Midbrain (tissue), 1 donor: Measurements from ENCODE around the gene FXYD6.

Source experiments
- DNase-seq: peaks from one replicate; lab custom pipeline; 2025; lab: John Stamatoyannopoulos, UW

The FXYD6 gene

DNA sequence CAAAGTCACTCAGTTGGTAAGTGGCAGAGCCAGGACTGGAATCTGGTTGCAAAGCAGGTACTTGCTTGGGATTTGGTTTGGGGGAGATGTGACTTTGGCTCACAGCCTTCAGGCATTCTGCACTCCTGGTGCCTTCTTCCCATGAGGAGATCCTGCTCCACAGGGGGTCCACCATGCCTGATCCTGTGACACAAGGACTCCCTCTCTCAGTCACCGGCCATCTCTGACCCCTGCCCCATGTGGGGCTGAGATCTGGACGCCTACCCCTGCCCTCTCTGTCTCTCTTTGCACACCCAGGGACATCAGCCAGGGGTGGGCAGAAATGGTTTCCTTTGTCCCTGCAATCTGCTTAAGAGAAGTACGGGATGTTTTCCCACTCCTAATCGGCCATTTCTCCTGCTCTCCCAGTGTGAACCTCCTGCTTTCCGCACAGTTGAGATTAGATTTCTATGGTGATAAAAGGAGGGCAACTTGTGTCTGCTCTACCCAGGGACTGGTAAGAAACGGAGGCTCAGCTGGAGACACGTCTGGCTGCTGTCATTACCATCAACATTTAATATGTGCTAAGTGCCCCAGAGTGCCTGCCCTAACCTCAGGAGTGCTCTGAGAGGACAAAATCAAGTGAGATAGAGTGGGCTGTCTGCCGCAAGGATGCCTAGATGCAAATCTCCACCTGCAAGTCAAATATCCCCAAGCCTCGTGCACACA, 11.1 kb upstream of the FXYD6 start:
- DNase-seq: no peak

DNA sequence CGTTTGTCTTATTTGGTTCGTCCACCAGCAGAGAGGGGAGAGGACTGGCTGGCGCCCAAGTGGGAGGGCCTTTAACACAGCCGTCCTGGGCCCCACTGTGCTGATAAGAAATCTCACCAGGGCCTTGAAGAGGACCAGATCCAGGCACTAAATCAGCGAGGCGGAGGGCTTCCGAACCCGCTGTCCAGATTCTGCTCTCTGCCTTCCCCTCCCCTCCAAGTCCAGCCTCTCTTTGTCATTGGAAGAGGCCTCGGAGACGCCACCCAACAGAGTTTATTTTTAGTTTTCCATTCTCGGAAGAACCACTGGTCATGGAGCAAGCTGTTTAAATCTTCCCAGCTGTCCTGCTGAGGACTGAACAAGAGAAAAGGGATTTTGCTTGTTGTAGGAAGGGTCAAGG, 9.3 kb upstream of the FXYD6 start:
- DNase-seq: no peak

DNA sequence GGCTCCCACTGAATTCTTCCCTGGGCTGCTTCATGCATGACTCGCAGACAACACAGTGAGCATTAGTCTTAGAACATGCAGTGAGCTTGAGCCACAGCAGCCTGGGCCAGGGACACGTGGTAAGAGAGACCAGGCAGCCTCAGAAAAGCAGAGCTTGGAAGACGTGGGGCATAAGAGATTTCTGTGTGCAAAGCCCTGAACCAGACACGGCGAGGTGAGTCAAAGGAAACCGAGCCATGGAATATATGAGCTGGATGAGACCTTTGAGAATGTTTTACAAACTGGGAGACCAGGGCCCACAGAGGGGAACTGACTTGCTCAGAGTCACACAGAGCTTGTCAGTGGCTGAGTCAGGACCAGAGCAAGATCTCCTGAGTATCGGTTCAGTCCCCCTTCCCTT, 8.5 kb upstream of the FXYD6 start:
- DNase-seq: no peak

DNA sequence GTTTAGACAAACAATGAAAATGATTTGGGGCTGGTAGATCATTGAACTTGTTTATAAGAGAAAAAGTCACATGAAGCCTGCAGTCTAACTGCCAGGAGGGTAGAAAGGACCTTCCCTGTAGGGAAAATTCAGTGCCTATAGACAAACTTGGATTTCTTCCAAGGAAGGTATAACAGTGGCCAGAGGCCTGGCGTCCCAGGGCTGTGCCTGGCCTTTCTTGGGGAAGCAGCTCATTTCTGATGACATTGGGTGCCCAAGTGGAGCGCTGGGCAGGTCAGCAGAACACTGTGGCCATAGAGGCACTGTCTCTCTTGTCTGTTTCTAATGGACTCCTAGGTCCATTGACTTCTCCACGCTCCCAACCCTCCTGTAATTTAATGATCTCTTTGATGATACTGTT, 6.6 kb upstream of the FXYD6 start:
- no peak for DNase-seq

DNA sequence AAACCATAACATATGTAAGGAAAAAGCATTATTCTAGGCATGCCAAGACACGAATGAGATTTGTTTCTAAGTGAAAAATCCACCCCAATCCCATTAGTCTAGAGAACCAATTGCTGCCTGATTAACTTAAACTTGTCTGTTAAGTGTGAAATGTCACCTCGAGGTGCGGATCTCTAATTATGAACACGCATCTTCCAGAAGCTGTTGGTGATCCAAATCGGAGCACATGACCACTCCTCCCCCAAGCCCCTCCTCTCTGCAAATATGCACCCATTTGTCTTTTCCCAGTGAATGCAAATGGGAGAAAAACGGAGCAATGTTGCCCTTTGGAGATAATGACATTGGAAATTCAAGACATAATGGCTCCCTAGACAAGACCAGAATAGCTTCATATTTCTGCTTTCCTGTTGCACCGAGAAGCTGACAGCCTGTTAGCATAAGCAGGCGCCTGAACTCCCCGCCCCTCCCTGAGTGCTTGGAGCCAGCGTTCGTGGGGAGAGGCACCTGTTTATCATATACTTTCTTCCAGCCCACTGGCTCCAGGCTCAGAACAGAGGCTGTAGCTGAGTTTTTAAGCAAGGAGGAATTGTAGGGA, 6.0 kb upstream of the FXYD6 start:
- no peak for DNase-seq

DNA sequence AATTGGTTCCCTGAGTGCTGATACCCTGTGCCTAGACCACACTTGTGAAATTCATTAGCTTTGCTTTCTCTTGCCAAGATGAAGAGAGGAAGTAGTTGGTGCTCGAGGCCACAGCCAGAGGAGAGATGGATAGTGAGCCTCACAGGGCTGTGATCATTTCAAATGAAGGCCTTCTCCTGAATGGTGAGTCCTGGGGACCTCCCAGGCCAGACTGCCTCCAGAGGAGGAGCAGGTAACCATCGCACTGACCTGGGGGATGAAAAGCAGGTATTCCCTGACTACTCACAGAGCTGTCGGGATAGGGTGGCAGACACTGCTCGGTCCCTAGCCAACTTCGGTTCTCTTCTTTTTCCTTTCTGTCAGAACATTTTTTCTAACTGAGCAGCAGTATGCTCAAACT, 4.8 kb upstream of the FXYD6 start:
- DNase-seq: no peak

DNA sequence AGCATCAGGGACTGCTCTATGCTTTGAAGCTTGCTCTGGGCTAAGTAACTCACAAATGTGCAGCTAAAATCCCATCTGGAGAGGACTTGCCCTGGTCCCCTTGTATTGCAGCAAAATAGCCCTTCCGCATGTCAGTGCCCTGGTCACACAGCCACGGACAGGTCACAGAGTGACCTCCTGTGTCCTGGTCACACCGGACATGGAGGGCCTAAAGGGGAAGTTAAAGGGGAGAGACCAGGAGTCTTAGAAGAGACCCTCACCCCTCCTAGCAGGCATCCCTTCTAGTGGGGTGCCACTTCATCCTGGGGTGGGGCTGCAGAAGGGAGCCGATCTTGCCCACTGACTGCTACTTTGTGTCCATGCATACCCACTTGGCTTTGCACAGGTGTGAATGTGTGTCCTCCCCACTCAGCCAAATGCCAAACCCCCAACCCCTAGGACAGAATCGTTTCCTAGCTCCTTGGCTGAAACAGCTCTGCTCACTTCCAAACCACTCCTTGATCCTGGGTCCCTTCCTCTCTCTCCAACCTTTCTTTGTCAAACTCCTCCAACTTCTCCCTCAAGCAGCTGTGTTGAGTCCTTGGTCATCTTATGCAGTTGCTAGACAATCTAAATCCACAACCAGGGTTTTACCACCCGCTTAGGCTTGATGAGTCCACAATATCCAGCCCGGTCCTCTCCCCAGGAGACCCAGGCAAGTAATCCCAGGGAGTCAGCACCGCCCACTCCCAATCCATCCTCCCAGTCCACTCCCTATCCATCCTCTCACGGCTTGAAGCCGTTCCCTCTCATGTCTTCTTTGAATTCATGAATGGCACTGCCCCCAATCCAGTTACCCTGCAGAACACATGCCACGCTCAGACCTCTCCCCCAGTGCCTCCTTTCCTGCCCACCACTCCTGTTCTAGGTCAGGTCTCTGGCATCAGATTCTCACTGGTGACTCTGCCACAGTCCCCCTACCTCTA, 3.3 kb upstream of the FXYD6 start:
- DNase-seq: no peak

DNA sequence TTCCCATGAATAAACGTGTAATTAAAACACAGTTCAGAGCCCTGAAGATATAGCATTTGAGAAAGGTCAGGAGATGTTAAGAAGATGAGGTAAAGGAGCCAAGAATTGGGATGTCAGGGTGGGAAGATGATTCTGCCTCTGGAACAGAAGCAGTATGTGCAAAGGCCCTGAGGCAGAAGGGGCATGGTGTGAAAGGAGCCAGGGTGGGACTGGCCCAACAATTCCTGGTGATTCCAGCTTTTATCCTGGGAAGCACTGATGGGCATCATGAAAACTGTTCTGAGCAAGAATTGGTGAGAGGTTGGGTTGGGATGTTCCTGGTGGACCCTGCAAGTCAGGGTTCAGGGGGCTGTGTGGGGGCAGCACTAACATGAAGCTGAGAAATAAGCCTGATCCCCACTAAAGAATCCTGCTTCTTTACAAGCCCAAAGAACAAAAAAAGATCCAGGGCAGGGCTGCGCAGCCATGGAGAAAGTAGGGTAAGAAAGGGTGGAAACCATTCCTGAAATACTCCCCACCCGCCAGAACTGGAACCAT, 2.5 kb upstream of the FXYD6 start:
- no peak for DNase-seq

DNA sequence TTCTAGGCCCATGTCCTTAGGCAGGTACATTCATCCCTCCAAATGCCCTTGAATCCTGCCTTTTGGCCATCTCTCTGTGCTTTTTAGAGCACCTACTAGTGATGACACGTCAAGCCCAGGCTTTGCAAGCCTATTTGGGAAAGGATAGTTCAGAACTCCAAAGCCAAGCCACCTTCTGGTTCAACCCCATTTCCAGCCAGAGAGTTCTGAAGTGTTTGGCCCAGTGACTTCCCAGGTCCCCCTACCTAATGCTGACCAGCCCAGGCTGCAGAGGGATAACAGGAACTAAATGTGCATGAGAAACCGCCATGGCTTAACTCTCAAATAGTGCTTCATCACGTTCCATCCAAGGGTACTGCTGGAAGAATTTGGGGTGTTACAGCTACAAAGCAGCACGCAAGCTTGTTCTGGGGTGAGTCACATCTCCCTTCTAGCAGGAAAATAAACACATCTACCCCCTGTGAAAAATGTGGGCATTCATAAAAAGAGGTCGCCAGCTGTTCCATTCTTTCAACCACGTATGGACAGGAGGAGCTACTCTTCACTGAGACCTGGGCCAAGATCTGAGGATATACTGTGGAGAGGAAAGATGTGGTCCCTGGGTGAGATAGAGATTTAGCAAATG, 2.0 kb upstream of the FXYD6 start:
- no peak for DNase-seq

DNA sequence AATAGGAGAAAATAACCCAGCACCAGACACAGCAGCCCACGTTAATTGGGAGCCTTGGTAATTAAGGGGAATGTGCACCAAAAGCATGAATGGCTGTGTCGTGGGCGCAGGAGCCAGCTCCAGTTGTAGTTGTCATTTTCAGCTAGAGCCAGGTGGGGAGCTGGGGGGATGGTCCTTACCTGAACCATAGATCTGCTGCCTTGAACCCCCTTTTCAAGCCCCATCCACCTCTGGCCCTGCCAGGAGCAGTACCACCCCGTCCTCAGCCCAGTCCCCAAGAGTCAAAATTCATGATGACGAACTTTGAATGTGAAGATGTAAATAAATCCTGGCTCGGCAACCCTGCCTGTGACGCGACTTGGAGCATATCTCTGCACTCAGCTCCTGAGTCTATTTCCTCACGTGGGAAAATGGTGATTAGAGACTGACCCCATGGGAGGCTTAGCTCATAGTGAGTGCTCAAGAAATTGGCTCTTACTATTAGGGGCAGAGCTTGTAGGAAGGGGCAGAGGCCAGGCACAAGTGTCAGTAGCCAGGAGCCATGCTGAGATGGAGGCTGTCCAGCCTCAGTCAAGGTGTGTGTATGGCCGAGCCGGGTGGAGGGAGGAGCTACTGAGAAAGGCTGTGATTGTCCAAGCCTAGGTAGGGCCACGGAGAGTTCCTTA, 794 bp upstream of the FXYD6 start:
- DNase-seq: no peak

DNA sequence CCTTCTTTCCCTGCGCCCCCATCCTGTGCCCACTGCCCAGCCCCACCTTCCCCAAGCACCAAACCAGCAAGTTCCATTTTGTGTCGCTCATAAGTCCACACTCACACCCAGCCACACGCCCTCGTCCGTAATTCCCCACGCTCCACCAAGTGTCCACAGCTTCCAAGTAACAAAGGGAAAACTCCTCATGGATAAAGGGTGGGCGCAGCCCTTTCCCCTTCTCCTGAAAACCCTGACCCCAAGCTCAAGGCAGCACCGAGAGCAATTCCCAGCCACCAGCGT, 458 bp downstream of the FXYD6 start:
- no peak for DNase-seq

DNA sequence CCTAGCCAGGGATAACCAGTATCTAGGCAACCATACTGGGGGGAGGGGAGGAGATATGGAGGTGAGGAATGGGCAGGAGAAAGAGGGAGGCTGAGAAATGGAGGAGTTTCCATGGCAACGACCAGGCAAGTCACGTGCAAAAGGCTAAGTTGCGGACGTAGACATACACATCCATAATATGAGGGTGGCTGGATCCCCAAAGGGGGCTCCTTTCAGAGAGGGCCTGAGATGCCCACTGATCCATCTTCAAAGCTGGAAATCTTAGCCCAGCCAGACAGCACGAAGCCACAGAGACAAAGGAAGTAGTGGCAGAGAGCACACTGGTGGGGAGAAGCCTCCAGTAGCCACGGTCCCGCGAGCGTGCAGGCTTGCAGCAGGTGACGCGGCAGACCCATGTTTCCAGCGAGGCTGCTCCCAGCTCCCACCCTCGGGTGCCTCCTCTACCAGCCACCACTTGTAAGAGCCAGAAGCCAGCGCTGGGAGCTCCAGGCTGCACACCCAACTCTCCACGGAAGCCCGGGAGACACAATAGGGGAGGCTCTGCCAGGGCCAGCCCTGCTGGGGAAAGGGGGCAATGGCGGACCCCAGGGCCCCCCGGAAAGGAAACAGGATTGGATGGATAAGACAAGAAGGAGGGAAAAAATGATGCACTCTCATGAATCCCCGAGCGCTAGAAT, 938 bp downstream of the FXYD6 start:
- DNase-seq: no peak

DNA sequence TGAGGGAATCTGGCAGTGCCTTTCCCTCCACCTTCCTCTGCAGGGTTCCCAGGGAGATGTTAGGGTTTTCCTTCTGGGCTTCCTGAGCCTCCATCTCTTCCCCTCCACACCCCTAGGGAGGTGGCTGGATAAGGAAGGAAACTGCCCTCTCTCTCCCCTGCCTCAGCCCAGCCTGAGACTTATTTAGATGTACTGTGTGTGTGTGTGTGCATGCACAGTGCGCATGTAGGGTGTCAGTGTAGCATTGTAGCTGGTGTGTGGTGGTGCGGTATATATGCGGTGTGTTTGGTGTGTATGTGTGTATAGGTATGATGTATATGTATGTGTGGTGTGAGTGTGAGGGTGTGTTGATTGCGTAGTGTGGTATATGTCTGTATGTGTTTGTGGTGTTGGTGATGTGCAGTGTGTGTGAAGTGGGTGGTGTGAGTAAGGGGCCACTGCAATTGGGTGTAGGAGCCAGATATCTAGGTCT, 1.5 kb downstream of the FXYD6 start:
- DNase-seq: no peak

DNA sequence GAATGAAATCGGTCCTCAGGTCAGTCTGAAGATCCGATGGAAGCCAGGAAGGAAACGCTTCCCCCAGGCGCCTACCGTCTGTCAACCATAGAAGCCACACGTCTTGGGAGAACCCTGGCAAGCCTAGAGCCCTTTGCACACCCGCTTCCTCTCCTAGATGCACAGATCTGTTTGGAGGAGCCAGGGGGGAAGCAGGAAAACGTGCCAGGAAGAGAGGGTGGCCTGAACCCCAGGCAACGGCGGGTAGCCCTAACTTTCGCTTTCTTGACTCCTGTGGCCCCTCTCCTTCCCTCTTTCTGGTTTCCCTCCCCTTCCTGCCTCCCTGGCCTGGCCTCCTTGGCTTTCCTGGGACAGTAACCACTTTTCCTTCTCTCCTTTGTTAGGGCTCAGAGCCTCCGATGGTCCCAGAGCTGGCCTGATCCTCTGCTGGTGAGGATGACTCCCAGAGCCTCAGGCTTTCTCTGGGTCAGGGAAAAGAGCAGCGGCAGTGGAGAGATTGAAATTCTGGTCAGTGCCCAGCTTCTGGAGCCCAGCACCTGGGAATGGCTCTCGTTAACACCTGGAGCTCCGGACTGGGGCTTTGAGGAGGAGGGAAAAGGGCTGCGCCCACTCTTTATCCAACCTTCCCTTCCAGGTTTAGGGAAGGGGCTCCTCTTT, 2.1 kb downstream of the FXYD6 start:
- no peak for DNase-seq

DNA sequence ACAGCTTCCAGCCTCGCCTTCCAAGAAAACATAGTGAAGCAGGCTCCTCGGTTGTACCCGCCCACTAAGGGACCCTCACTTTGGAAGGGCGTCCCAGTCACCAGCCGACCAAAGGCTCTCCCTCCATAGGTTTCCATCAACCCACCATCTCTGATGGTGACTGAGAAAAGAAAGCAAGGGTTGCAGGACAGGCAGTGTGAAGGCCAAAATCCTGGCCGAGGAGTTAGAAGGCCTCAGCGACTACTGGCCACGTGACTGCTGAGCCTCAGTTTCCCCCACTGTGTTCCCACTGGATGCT, 2.7 kb downstream of the FXYD6 start:
- no peak for DNase-seq

DNA sequence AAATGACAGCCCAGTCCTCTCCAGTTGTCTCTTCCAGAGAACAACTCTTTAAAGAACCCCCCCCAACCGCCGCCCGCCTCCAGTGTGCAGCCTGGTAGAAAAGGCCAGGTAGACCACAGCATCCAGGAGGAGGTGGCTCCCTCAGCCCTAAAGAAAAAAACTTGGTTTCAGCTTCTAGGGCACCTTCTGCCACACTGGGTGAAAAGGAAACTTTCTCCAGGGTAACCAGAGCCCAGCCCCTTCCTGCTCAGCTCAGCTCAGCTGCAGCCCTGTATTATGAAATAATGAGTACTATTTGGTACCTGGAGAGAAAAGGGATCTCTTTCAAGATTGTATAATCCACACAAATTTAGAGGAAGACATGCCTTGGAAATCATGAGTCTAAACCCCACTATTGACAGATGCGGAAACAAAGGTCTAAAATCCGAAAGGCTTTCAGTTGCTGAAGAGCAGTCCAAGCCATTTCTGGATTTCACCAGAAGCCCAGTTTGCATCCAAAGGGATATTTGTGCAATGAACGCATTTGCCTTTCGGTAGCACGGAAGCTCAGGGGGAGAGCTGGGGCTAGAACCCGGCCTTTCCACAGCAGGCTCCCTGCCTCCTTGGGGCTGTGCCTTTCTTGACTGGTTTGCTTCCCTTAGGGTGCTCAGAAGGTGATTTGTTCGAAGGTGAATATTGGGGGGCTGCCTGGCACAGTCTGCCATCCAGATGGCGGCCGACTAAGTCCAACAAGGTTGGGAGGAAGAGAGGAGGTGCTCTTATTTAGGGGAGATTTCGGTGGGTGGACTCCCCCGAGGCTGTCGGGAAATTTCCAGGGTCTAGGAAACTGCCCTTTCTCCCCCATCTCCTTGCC, 3.3 kb downstream of the FXYD6 start:
- no peak for DNase-seq

DNA sequence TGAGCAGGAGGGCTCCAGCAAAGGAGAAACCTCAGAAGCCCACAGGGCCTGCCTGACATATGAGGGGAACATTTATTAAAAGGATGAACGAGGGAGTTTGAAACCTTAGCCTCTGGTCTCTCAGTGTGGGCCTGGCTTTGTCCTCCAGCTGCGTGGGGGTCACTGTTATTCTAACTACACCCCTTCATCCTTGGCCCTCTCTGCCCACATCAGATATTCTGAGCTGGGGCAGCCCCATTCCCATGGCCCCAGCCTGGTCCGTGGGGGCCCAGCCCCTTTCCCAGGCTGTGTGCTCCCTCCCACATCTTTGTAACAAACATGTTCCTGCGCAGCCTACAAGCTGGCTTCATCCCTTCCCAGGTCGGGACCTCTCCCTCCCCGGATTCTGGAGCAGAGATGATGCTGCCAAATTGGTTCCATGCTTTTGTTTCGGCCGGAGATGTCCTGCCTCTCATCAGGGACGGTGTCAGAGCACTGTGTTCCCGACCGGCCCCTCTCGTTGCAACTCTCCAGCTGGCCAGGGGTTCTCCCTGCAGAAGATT, 4.0 kb downstream of the FXYD6 start:
- DNase-seq: no peak

DNA sequence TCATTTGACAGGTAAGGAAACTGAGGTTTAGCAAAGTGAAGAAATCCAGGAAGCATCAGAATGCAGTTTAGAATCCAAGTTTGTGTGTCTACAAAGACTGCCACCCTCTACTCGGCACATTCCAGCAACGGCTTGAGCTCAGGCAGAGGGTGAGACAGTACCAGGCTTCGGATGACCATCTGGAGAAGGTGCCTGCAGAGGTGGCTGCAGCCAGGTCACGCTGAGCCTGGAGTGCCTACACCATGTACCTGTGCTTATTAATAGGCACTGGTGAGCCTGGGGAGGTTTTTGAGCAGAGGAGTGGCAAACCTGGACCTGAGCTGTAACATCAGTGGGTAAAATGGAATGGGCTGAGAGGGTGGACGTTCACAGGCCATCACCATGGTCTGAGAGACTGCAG, 4.7 kb downstream of the FXYD6 start:
- DNase-seq: no peak

DNA sequence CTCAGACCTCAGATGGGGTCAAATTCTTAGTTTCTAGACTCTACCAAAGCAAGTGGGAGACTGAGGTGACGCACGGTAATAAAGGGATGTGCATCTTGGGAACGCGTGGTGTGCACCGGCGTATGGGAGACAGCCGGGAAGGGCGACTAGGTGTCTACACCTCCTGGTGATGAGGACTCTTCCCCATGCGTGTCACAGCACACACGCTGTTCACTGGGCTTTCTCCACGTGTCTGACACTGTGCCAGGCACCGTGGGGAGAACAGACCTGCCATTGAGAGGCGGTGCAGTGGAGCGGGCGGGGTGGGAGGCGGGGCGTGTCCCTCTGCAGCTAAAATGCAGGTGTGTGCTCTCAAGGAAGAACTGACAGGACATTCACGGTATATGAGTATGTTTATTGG, 5.3 kb downstream of the FXYD6 start:
- no peak for DNase-seq
